ENCODE data around the gene RPL32. TPM values are rescaled to one million over a fixed set of nuclear protein-coding genes. Genes with fewer than 3 reads are reported as not detected.
"Not testable (repeated sequence)": the region's sequence is repeated elsewhere in the genome, so short reads cannot be mapped to it uniquely, and the experiment has no call there.

Gene RPL32
- polyA plus RNA-seq, 1 donor from 2014 or later: 1,160 TPM

GRCh38 chr3:12879191-12879815 is 37.9 kb upstream of the RPL32 start:
- no peak overlapping the region for H3K27ac ChIP-seq (ENCODE audit: low read length)
- H3K9me2 ChIP-seq (ENCODE audit: insufficient read depth, low read length): no peaks in the 10 kb centered on the region
- TF ChIP-seq EP300 (conservative IDR thresholded peaks at IDR 0.05; ENCODE audit: poor library complexity, severe bottlenecking): no peak
- no peak for TF ChIP-seq REST (IDR thresholded peaks at IDR 0.05; ENCODE audit: borderline replicate concordance)
- TF ChIP-seq MXI1 (conservative IDR thresholded peaks at IDR 0.05; ENCODE audit: poor library complexity, severe bottlenecking): no peak
- no peak for TF ChIP-seq SMC3 (conservative IDR thresholded peaks at IDR 0.05; ENCODE audit: poor library complexity)
- TF ChIP-seq POLR2AphosphoS5 (IDR thresholded peaks at IDR 0.05): no peak
- TF ChIP-seq EZH2 (IDR thresholded peaks at IDR 0.05; ENCODE audit: borderline replicate concordance, insufficient read depth, low read length, poor library complexity, severe bottlenecking): no peak

GRCh38 chr3:12878758-12879157 is 37.4 kb upstream of the RPL32 start:
- H3K9me2 ChIP-seq (ENCODE audit: insufficient read depth, low read length); H3K27me3 ChIP-seq (ENCODE audit: insufficient read depth, low read depth, low read length): not testable (repeated sequence)

More at GRCh38 chr3:12879191-12879815, 37.9 kb upstream of the RPL32 start:
- H3K9me3 ChIP-seq (ENCODE audit: low read length): no peaks in the 10 kb centered on the region
- H3K27me3 ChIP-seq (ENCODE audit: insufficient read depth, low read depth, low read length): no peaks in the 10 kb centered on the region
- H4K20me1 ChIP-seq (ENCODE audit: insufficient read depth): no peaks in the 10 kb centered on the region
- no peak overlapping the region for H3K4me3 ChIP-seq (ENCODE audit: low read length)
- H3K79me2 ChIP-seq (replicated peaks; ENCODE audit: insufficient read depth, low read length): no peaks in the 10 kb centered on the region
- no peaks in the 10 kb centered on the region for H3K36me3 ChIP-seq (ENCODE audit: insufficient read depth, low read length)
- no peak overlapping the region for H2AFZ ChIP-seq (ENCODE audit: low read depth, low read length)
- H3K4me2 ChIP-seq (ENCODE audit: low read length): no peak overlapping the region
- H3K9ac ChIP-seq (ENCODE audit: low read length): no peak overlapping the region
- H3F3A ChIP-seq (ENCODE audit: insufficient read depth, low read length, poor library complexity, severe bottlenecking): no peaks in the 10 kb centered on the region

GRCh38 chr3:12878141-12878574 is 36.8 kb upstream of the RPL32 start:
- Histone ChIP-seq H3K79me2 (replicated peaks; ENCODE audit: insufficient read depth, low read length) (no peaks in the 10 kb centered on the region), H3K9me2 (ENCODE audit: insufficient read depth, low read length) (no peaks in the 10 kb centered on the region), H3K9me3 (ENCODE audit: low read length) (no peaks in the 10 kb centered on the region), H3K9ac (ENCODE audit: low read length) (no peak overlapping the region), H2AFZ (ENCODE audit: low read depth, low read length) (no peak overlapping the region), H4K20me1 (ENCODE audit: insufficient read depth) (no peaks in the 10 kb centered on the region), H3K4me2 (ENCODE audit: low read length) (no peak overlapping the region), H3K27ac (ENCODE audit: low read length) (no peak overlapping the region), H3K4me3 (ENCODE audit: low read length) (no peak overlapping the region), H3F3A (ENCODE audit: insufficient read depth, low read length, poor library complexity, severe bottlenecking) (no peaks in the 10 kb centered on the region), H3K36me3 (ENCODE audit: insufficient read depth, low read length) (no peaks in the 10 kb centered on the region), H3K27me3 (ENCODE audit: insufficient read depth, low read depth, low read length) (no peaks in the 10 kb centered on the region)
- TF ChIP-seq SMC3 (conservative IDR thresholded peaks at IDR 0.05; ENCODE audit: poor library complexity): no peak
- TF ChIP-seq CTCF (IDR thresholded peaks at IDR 0.05; ENCODE audit: poor library complexity, severe bottlenecking): no peak
- TF ChIP-seq RAD21 (conservative IDR thresholded peaks at IDR 0.05): no peak
- no peak for TF ChIP-seq EP300 (conservative IDR thresholded peaks at IDR 0.05; ENCODE audit: poor library complexity, severe bottlenecking)
- TF ChIP-seq TAF1 (IDR thresholded peaks at IDR 0.05; ENCODE audit: low read depth): no peak
- TF ChIP-seq MXI1 (conservative IDR thresholded peaks at IDR 0.05; ENCODE audit: poor library complexity, severe bottlenecking): no peak
- TF ChIP-seq REST (IDR thresholded peaks at IDR 0.05; ENCODE audit: borderline replicate concordance): no peak
- TF ChIP-seq POLR2AphosphoS5 (IDR thresholded peaks at IDR 0.05): no peak

More at GRCh38 chr3:12878758-12879157, 37.4 kb upstream of the RPL32 start:
- not testable (repeated sequence) for H3K4me2 ChIP-seq (ENCODE audit: low read length); H3K79me2 ChIP-seq (replicated peaks; ENCODE audit: insufficient read depth, low read length); H3K27ac ChIP-seq (ENCODE audit: low read length); H3K36me3 ChIP-seq (ENCODE audit: insufficient read depth, low read length); H2AFZ ChIP-seq (ENCODE audit: low read depth, low read length); H3K9ac ChIP-seq (ENCODE audit: low read length); H4K20me1 ChIP-seq (ENCODE audit: insufficient read depth); H3F3A ChIP-seq (ENCODE audit: insufficient read depth, low read length, poor library complexity, severe bottlenecking); H3K9me3 ChIP-seq (ENCODE audit: low read length); H3K4me3 ChIP-seq (ENCODE audit: low read length)
